GM12878 (cell line): ENCODE measurements around the gene TASL. TPM values are rescaled to one million over a fixed set of nuclear protein-coding genes. Genes with fewer than 3 reads are reported as not detected.

Experiments
- ATAC-seq: fragments of 200-7000 bp; cut with Tn5 transposase; 3 replicates; pipeline ENCODE4 v1.9.1; 2020; ENCODE audit warnings: mild to moderate bottlenecking, moderate library complexity
- BruUV-seq: library from RNA; stranded (reverse); fragments of 400-500 nt; replicated peaks from 2 replicates; lab custom pipeline; 2021; lab: Mats Ljungman, UMichigan
- CTCF ChIA-PET: fragments of 300-600 bp; sonication (Branson Sonifier 250); formaldehyde crosslinking; extraction: SDS; loops from one replicate; lab custom pipeline; 2021; ENCODE audit warnings: inconsistent platforms; lab: Yijun Ruan, JAX
- POLR2A ChIA-PET: fragments of 350-600 bp; formaldehyde crosslinking; extraction: SDS; loops from one replicate; lab custom pipeline; 2021; ENCODE audit warnings: inconsistent platforms; lab: Charles Lee
- RAD21 ChIA-PET: fragments of 300-600 bp; sonication (Branson Sonifier 250); formaldehyde crosslinking; loops from one replicate; lab custom pipeline; 2023; ENCODE audit warnings: antibody characterized with exemption; ENCODE audit not compliant: unreplicated experiment; lab: Charles Lee
- SMC1A ChIA-PET: fragments of 300-600 bp; sonication (Branson Sonifier 250); formaldehyde crosslinking; loops from one replicate; lab custom pipeline; 2023; ENCODE audit not compliant: unreplicated experiment, uncharacterized antibody; lab: Charles Lee
- DNase-seq: peaks from one replicate; pipeline ENCODE4 v3.0.0-alpha.2; 2011; ENCODE audit warnings: low read depth, low spot score
- FAIRE-seq: peaks from 3 replicates; lab custom pipeline; 2011; peaks lifted over from hg19 to GRCh38; lab: Jason Lieb, UNC
- H2AFZ ChIP-seq: 2 replicates; pipeline ENCODE4 v1.6.0; 2011; ENCODE audit warnings: low read depth, low read length, control low read depth; ENCODE audit not compliant: control insufficient read depth
- H3K27ac ChIP-seq: 2 replicates; pipeline ENCODE4 v1.5.1; 2011; ENCODE audit warnings: control low read depth; ENCODE audit not compliant: control insufficient read depth, insufficient read depth
- H3K27me3 ChIP-seq, 2 experiments: replicated peaks in 1 of 2; 2 replicates each; pipeline versions ENCODE4 v1.6.0 to v1.6.1; 2011; ENCODE audit warnings: low read length in 1 of 2; ENCODE audit not compliant: control insufficient read depth in 2 of 2, insufficient read depth in 2 of 2
- H3K36me3 ChIP-seq, 2 experiments: 2 replicates each; pipeline ENCODE4 v1.5.1; 2011; ENCODE audit warnings: low read length in 1 of 2; ENCODE audit not compliant: control insufficient read depth in 2 of 2, insufficient read depth in 2 of 2
- H3K4me1 ChIP-seq: 2 replicates; pipeline ENCODE4 v1.6.1; 2011; ENCODE audit warnings: mild to moderate bottlenecking, low read length, moderate library complexity, mixed read lengths; ENCODE audit not compliant: control insufficient read depth, insufficient read depth
- H3K4me2 ChIP-seq: 2 replicates; pipeline ENCODE4 v1.6.0; 2011; ENCODE audit warnings: control low read depth; ENCODE audit not compliant: control insufficient read depth, insufficient read depth
- H3K4me3 ChIP-seq: fragments of 200-600 bp; sonication (generic); 2 replicates; pipeline ENCODE4 v1.5.1; 2016
- H3K79me2 ChIP-seq: 2 replicates; pipeline ENCODE4 v1.6.0; 2011; ENCODE audit warnings: low read length; ENCODE audit not compliant: control insufficient read depth, insufficient read depth
- H3K9ac ChIP-seq: 2 replicates; pipeline ENCODE4 v1.8.0; 2011; ENCODE audit warnings: low read length, control low read depth, mixed read lengths; ENCODE audit not compliant: control insufficient read depth, insufficient read depth
- H3K9me3 ChIP-seq: replicated peaks from 3 replicates; pipeline ENCODE4 v1.5.1; 2011; ENCODE audit warnings: mild to moderate bottlenecking, low read length; ENCODE audit not compliant: control insufficient read depth, insufficient read depth
- H4K20me1 ChIP-seq: 2 replicates; pipeline ENCODE4 v1.6.0; 2011; ENCODE audit not compliant: control insufficient read depth, insufficient read depth
- CTCF ChIP-seq, 3 experiments: IDR thresholded peaks in 2 of 3; conservative IDR thresholded peaks in 1 of 3; 2 replicates each; pipeline ENCODE4 v1.5.1; 2011; ENCODE audit warnings: low read depth in 3 of 3, low read length in 3 of 3, mild to moderate bottlenecking in 3 of 3, control low read depth in 2 of 3, moderate library complexity in 2 of 3, inconsistent platforms in 1 of 3, mixed read lengths in 1 of 3; ENCODE audit not compliant: control insufficient read depth in 2 of 3, insufficient read depth in 1 of 3; ENCODE audit errors: extremely low read depth in 1 of 3
- EP300 ChIP-seq, 2 experiments: fragments of 150-350 bp in 1 of 2; IDR thresholded peaks; 2 replicates each; pipeline ENCODE4 v1.6.1; 2011 to 2012; ENCODE audit warnings: low read depth in 2 of 2, low read length in 2 of 2, borderline replicate concordance in 1 of 2, improper control_type of control experiment in 1 of 2, inconsistent platforms in 1 of 2; ENCODE audit not compliant: control insufficient read depth in 1 of 2
- HCFC1 ChIP-seq: fragments of 150-350 bp; IDR thresholded peaks from 2 replicates; pipeline ENCODE4 v1.6.1; 2014; ENCODE audit warnings: low read length
- HDGF ChIP-seq: fragments of 450-650 bp; IDR thresholded peaks from 2 replicates; pipeline ENCODE4 v1.6.1; 2016; ENCODE audit warnings: antibody characterized with exemption
- MTA2 ChIP-seq: fragments of 450-650 bp; IDR thresholded peaks from 2 replicates; pipeline ENCODE4 v1.6.1; 2016; ENCODE audit warnings: low read depth, mild to moderate bottlenecking, moderate library complexity
- NBN ChIP-seq: fragments of 450-650 bp; IDR thresholded peaks from 2 replicates; pipeline ENCODE4 v1.6.1; 2016
- NFIC ChIP-seq: IDR thresholded peaks from 2 replicates; pipeline ENCODE4 v1.6.1; 2012; ENCODE audit warnings: low read depth, mild to moderate bottlenecking, inconsistent platforms, low read length, moderate library complexity
- PML ChIP-seq: IDR thresholded peaks from 2 replicates; pipeline ENCODE4 v1.6.1; 2012; ENCODE audit warnings: low read length, inconsistent platforms
- RAD21 ChIP-seq: IDR thresholded peaks from 2 replicates; pipeline ENCODE4 v1.6.1; 2011; ENCODE audit warnings: mild to moderate bottlenecking, low read depth, low read length, moderate library complexity; ENCODE audit not compliant: insufficient read depth
- SPI1 ChIP-seq: IDR thresholded peaks from 2 replicates; pipeline ENCODE4 v1.6.1; 2011; ENCODE audit warnings: low read depth, mild to moderate bottlenecking, low read length, moderate library complexity, borderline replicate concordance; ENCODE audit not compliant: insufficient read depth
- STAT3 ChIP-seq: IDR thresholded peaks from 2 replicates; pipeline ENCODE4 v1.6.1; 2011; ENCODE audit warnings: low read depth, low read length, improper control_type of control experiment
- ZNF384 ChIP-seq: IDR thresholded peaks from 2 replicates; pipeline ENCODE4 v1.6.1; 2012; ENCODE audit warnings: low read depth, mild to moderate bottlenecking, low read length, improper control_type of control experiment, borderline replicate concordance
- ZNF687 ChIP-seq: fragments of 450-650 bp; IDR thresholded peaks from 2 replicates; pipeline ENCODE4 v1.6.1; 2017; ENCODE audit warnings: mild to moderate bottlenecking, moderate library complexity
- WGBS: methylation state at CpG from one replicate; pipeline ENCODE4 v1.1.6; 2016; ENCODE audit warnings: low lambda C conversion rate; ENCODE audit not compliant: insufficient replicate concordance, insufficient coverage; ENCODE audit errors: missing lambda C conversion rate; 5-methylcytosine and 5-hydroxymethylcytosine counted together
- in situ Hi-C: fragments of 300-500 bp; cut with MboI; formaldehyde crosslinking; loops from 9 replicates; pipeline ENCODE4 v1.14.3; 2018; ENCODE audit warnings: mixed read lengths
- intact Hi-C: fragments of 100-400 bp; cut with micrococcal nuclease; formaldehyde crosslinking; loops from one replicate; pipeline ENCODE4 v1.14.2; 2022; ENCODE audit not compliant: unreplicated experiment
- polyA plus RNA-seq, 11 experiments: library from polyadenylated mRNA; depleted of rRNA in 4 of 11; unstranded in 6 of 11; stranded (reverse) in 5 of 11; fragments of >200 nt; fragmentation: Nextera tagmentation in 4 of 11; fragmentation: Illumina TruSeq in 1 of 11; extraction: Ambion mirVana in 4 of 11; extraction: Trizol in 1 of 11; gene quantifications; 1 replicate in 1 of 11; 2 replicates in 10 of 11; pipeline versions ENCODE4 v1.2.1 to v1.2.3, GENCODE V29; 2011 to 2016; ENCODE audit warnings: inconsistent platforms in 2 of 11, missing spikeins in 2 of 11, low read depth in 1 of 11
- total RNA-seq, 4 experiments: library from RNA; depleted of rRNA in 3 of 4; stranded (reverse); fragments of >200 nt in 3 of 4; fragmentation: Illumina TruSeq in 1 of 4; extraction: Trizol in 1 of 4; gene quantifications; 2 replicates each; pipeline versions ENCODE4 v1.2.1 to v1.2.3, GENCODE V29; 2013 to 2021

Gene TASL
- total and polyA plus RNA-seq, 10 of the 15 experiments (the other 5 are each of a cell fraction or from before 2014, with no cell fraction given), result 12.4 to 107 (median 18.3) TPM

- TF ChIP-seq ZNF687, result no peak
- peak; percentile 85 for TF ChIP-seq MTA2
- 0 out of 2 replicates have a peak, but pooled peaks have one; percentile 46 for TF ChIP-seq STAT3
- peak; percentile 91 for TF ChIP-seq NFIC
Measured at GRCh38 chrX:30597216-30598012, 19.8 kb upstream of the TASL start (continued).

GRCh38 chrX:30593440-30594200 is 16.1 kb upstream of the TASL start:
- H3K79me2 ChIP-seq, result no peaks in the 10 kb centered on the region
- ChIA-PET POLR2A (interaction anchor here (0.6 to 3.0 kb wide), 8 partner anchors 16 to 641 kb away, joined by 3 to 32 read pairs (median 4); partner anchors contain the start of gene TASL), SMC1A (interaction anchor here (0.7 to 7.4 kb wide), 13 partner anchors 9 to 89 kb away, joined by 3 to 208 read pairs (median 5); partner anchors contain the start of gene TASL), RAD21 (interaction anchor here (0.7 to 7.2 kb wide), 9 partner anchors 16 to 297 kb away, joined by 3 to 163 read pairs (median 3); partner anchors contain the start of gene TASL), CTCF (interaction anchor here (0.7 to 9.1 kb wide), 14 partner anchors 11 to 122 kb away, joined by 3 to 282 read pairs (median 4); partner anchors contain the start of gene TASL)
- peak overlapping the region; percentile 62; the same call in 1 of the 2 replicates for H3K4me2 ChIP-seq
- H3K36me3 ChIP-seq, result no peaks in the 10 kb centered on the region
- no peak overlapping the region for H3K4me3 ChIP-seq
- DNase-seq (no peak), ATAC-seq (peak; percentile 72), FAIRE-seq (no peak)
- H3K27ac ChIP-seq, result peak overlapping the region; percentile 64
- intact Hi-C loops, result loop anchor here (1.0 to 2.0 kb wide), 3 partner anchors 17 to 80 kb away; partner anchors contain the start of gene TASL
- 34% methylated on average over 6 of the region's 6 CpGs for WGBS
- H3K4me1 ChIP-seq, result peaks cover 53% of the 10 kb centered on the region
- H3K9me3 ChIP-seq, result no peaks in the 10 kb centered on the region
- H4K20me1 ChIP-seq, result no peaks in the 10 kb centered on the region
- no TSS peak for BruUV-seq
- in situ Hi-C loops, result no loop called here
- H3K9ac ChIP-seq, result no peak overlapping the region; the same call in 1 of the 2 replicates
- H2AFZ ChIP-seq, result peak overlapping the region; percentile 64
- no peaks in the 10 kb centered on the region for H3K27me3 ChIP-seq
- TF ChIP-seq CTCF (IDR thresholded peaks at IDR 0.05 in 2 of 3, conservative IDR thresholded peaks at IDR 0.05 in 1 of 3; ENCODE audit: control insufficient read depth in 2 of 3, extremely low read depth in 1 of 3, insufficient read depth in 1 of 3, low read depth in 3 of 3, low read length in 3 of 3) (peak; percentile 28 to 57 (median 31); a peak in 4 of 6 replicates), ZNF384 (peak; percentile 24; the same call in 1 of the 2 replicates), EP300 (IDR thresholded peaks at IDR 0.05; ENCODE audit: borderline replicate concordance in 1 of 2, control insufficient read depth in 1 of 2, low read depth in 2 of 2, low read length in 2 of 2) (no peak), RAD21 (peak; percentile 73), HDGF (no peak), NBN (peak; percentile 60), PML (0 out of 2 replicates have a peak, but pooled peaks have one; percentile 23), HCFC1 (no peak), SPI1 (0 out of 2 replicates have a peak, but pooled peaks have one; percentile 17)
